Measurements from ENCODE around the gene ARSK. TPM values are rescaled to one million over a fixed set of nuclear protein-coding genes. Genes with fewer than 3 reads are reported as not detected.

The ARSK gene
- total and polyA plus RNA-seq, 2 of the 4 experiments (the other 2 are of a cell fraction) = 15.1 to 22.0 TPM

- Histone ChIP-seq H3K4ac (ENCODE audit: low read depth, low read length) (peak overlapping the region; percentile 68), H3K79me1 (ENCODE audit: low read depth in 1 of 2, low read length in 2 of 2) (peaks cover 18 to 60% of the 10 kb centered on the region in 2 experiments), H3K18ac (ENCODE audit: low read depth, low read length) (no peak overlapping the region), H4K8ac (ENCODE audit: low read depth in 2 of 2, low read length in 2 of 2) (peak overlapping the region in 1 of 2 experiments; percentile 22; a peak in 1 of 4 replicates), H2AK9ac (replicated peaks; ENCODE audit: low read depth, low read length, poor library complexity) (peak overlapping the region; percentile 51), H4K20me1 (ENCODE audit: insufficient read depth, low read length) (no peaks in the 10 kb centered on the region; the same call in 1 of the 2 replicates), H2BK20ac (ENCODE audit: low read depth, low read length) (no peak overlapping the region), H2BK5ac (ENCODE audit: low read depth, low read length, poor library complexity, severe bottlenecking) (no peak overlapping the region), H3K9ac (ENCODE audit: low read depth, low read length) (no peak overlapping the region), H3K4me3 (ENCODE audit: insufficient read depth, low read depth, low read length) (no peak overlapping the region), H2AK5ac (ENCODE audit: low read depth, low read length) (peak overlapping the region; percentile 61), H4K5ac (ENCODE audit: low read depth, low read length) (no peak overlapping the region), H3K27ac (ENCODE audit: insufficient read depth, low read length) (no peak overlapping the region), H3K4me2 (ENCODE audit: low read depth, low read length) (no peak overlapping the region), H3K14ac (replicated peaks; ENCODE audit: low read depth, low read length) (peak overlapping the region; percentile 68), H2BK15ac (ENCODE audit: low read depth, low read length) (0 out of 3 replicates have a peak overlapping the region, but pooled peaks have one; percentile 58), H3K4me1 (ENCODE audit: control insufficient read depth, insufficient read depth, low read length) (peaks cover 6% of the 10 kb centered on the region), H2AFZ (replicated peaks; ENCODE audit: low read length, poor library complexity) (no peak overlapping the region), H3K23ac (ENCODE audit: low read depth, low read length) (peak overlapping the region; percentile 52), H3K36me3 (ENCODE audit: control insufficient read depth, insufficient read depth, low read length) (no peaks in the 10 kb centered on the region), H4K91ac (ENCODE audit: insufficient read depth, low read depth, low read length) (0 out of 2 replicates have a peak overlapping the region, but pooled peaks have one; percentile 5), H3K9me1 (ENCODE audit: insufficient read depth, low read length) (peaks cover 4% of the 10 kb centered on the region), H3K9me3 (ENCODE audit: control insufficient read depth, insufficient read depth, low read length) (no peaks in the 10 kb centered on the region), H3K56ac (ENCODE audit: extremely low read depth, insufficient read depth, low read length) (no peak overlapping the region), H2BK120ac (ENCODE audit: low read depth, low read length) (peak overlapping the region; percentile 52), H3K27me3 (ENCODE audit: control insufficient read depth, insufficient read depth, low read length) (no peaks in the 10 kb centered on the region)
- ATAC-seq (ENCODE audit: low read depth) (no peak), DNase-seq (no peak)
- in situ Hi-C loops (cut with MboI; ENCODE audit: low sequenced_read_pairs) (loop anchor here (10.0 kb wide), 1 partner anchor 287 kb away; no protein-coding TSS in a partner anchor), dilution Hi-C loops (cut with HindIII; ENCODE audit: low sequenced_read_pairs, unreplicated experiment) (no loop called here), intact Hi-C loops (cut with micrococcal nuclease) (loop anchor here (5.0 to 10.0 kb wide), 2 partner anchors 177 to 289 kb away; partner anchors contain the start of gene RHOBTB3)
- POLR2A ChIA-PET (ENCODE audit: unreplicated experiment) = no interaction called here
- WGBS, 2 experiments (ENCODE audit: extremely low coverage in 2 of 2, insufficient read length in 1 of 2) = no CpG with 5 or more reads among the region's 2 CpGs
- BruUV-seq (replicated peaks) = no TSS peak
- CTCF ChIA-PET = no interaction called here
- TF ChIP-seq MXI1 (IDR thresholded peaks at IDR 0.05; ENCODE audit: borderline replicate concordance, low read depth, low read length) = no peak
- no peak for TF ChIP-seq SMC3 (IDR thresholded peaks at IDR 0.05; ENCODE audit: low read depth, low read length)
- no peak for TF ChIP-seq RFX5 (IDR thresholded peaks at IDR 0.05; ENCODE audit: low read depth, low read length)
- TF ChIP-seq POLR2A (IDR thresholded peaks at IDR 0.05; ENCODE audit: low read depth, low read length) = no peak
- no peak for TF ChIP-seq FOS (IDR thresholded peaks at IDR 0.05; ENCODE audit: low read depth, low read length)
- no peak for TF ChIP-seq BHLHE40 (IDR thresholded peaks at IDR 0.05; ENCODE audit: low read depth, low read length)
- TF ChIP-seq RAD21 (IDR thresholded peaks at IDR 0.05; ENCODE audit: low read length) = no peak
- TF ChIP-seq USF2 (IDR thresholded peaks at IDR 0.05; ENCODE audit: low read depth, low read length) = no peak
- no peak for TF ChIP-seq MAZ (IDR thresholded peaks at IDR 0.05; ENCODE audit: borderline replicate concordance, low read depth, low read length)
- TF ChIP-seq MAFK (IDR thresholded peaks at IDR 0.05; ENCODE audit: low read depth, low read length) = no peak
- no peak for TF ChIP-seq ELK1 (IDR thresholded peaks at IDR 0.05; ENCODE audit: borderline replicate concordance, low read depth, low read length)
- TF ChIP-seq CTCF (conservative IDR thresholded peaks at IDR 0.05; ENCODE audit: low read depth, low read length) = no peak
- TF ChIP-seq NFE2L2 (IDR thresholded peaks at IDR 0.05; ENCODE audit: low read depth, low read length) = no peak
- no peak for TF ChIP-seq CEBPB (IDR thresholded peaks at IDR 0.05; ENCODE audit: low read depth, low read length)
- TF ChIP-seq RCOR1 (IDR thresholded peaks at IDR 0.05; ENCODE audit: insufficient replicate concordance, low read length) = no peak
- TF ChIP-seq CHD1 (IDR thresholded peaks at IDR 0.05; ENCODE audit: low read depth, low read length) = no peak
Observed at GRCh38 chr5:95557841-95558240, 2.9 kb downstream of the ARSK start.
